HepG2 (cell line): ENCODE results near the gene TPX2. TPM values are rescaled to one million over a fixed set of nuclear protein-coding genes. Genes with fewer than 3 reads are reported as not detected.

Experiments
- ASH2L ChIP-seq: fragments of 300-600, 200-600 bp; sonication (generic); IDR thresholded peaks from 2 replicates; pipeline ENCODE4 v1.7.0; 2017; ENCODE audit warnings: low read depth, mild to moderate bottlenecking, moderate library complexity, mixed read lengths, low read length; ENCODE audit not compliant: insufficient read length
- ETV5 ChIP-seq: IDR thresholded peaks from 2 replicates; pipeline ENCODE4 v1.6.1; 2018; ENCODE audit warnings: missing biosample characterization, missing genetic modification reagents, inconsistent platforms, borderline replicate concordance
- GLI4 ChIP-seq: sonication (generic); formaldehyde crosslinking; IDR thresholded peaks from 2 replicates; pipeline ENCODE4 v1.5.1; 2020; ENCODE audit warnings: missing genetic modification reagents, mild to moderate bottlenecking, moderate library complexity, borderline replicate concordance
- NR2F1 ChIP-seq, 2 experiments: fragments of 450-650 bp in 1 of 2; formaldehyde crosslinking in 1 of 2; IDR thresholded peaks; 2 replicates each; pipeline versions ENCODE4 v1.5.0 to v1.6.1; 2016 to 2020; ENCODE audit warnings: mild to moderate bottlenecking in 1 of 2, missing compliant biosample characterization in 1 of 2, missing genetic modification reagents in 1 of 2, moderate library complexity in 1 of 2
- PRDM15 ChIP-seq: sonication (generic); formaldehyde crosslinking; IDR thresholded peaks from 2 replicates; pipeline ENCODE4 v1.4.0; 2020; ENCODE audit warnings: missing genetic modification reagents
- PTBP1 ChIP-seq: fragments of 200-400 bp; formaldehyde crosslinking; IDR thresholded peaks from 2 replicates; pipeline ENCODE4 v1.6.1; 2018; ENCODE audit warnings: low read length, low read depth; ENCODE audit not compliant: poor library complexity, severe bottlenecking
- SNRNP70 ChIP-seq: fragments of 200-400 bp; formaldehyde crosslinking; IDR thresholded peaks from 2 replicates; pipeline ENCODE4 v1.6.1; 2017; ENCODE audit warnings: mild to moderate bottlenecking, low read depth, low read length, moderate library complexity
- THAP8 ChIP-seq: sonication (generic); formaldehyde crosslinking; IDR thresholded peaks from 2 replicates; pipeline ENCODE4 v1.5.1; 2020; ENCODE audit warnings: missing genetic modification reagents, mild to moderate bottlenecking, borderline replicate concordance
- ZNF253 ChIP-seq: sonication (generic); formaldehyde crosslinking; IDR thresholded peaks from 2 replicates; pipeline ENCODE4 v1.8.0; 2022; ENCODE audit warnings: mild to moderate bottlenecking, missing genetic modification reagents, borderline replicate concordance
- ZNF292 ChIP-seq: sonication (generic); formaldehyde crosslinking; IDR thresholded peaks from 2 replicates; pipeline ENCODE4 v1.8.1; 2022; ENCODE audit warnings: mild to moderate bottlenecking, low read depth, missing genetic modification reagents, borderline replicate concordance
- ZNF33B ChIP-seq: sonication (generic); formaldehyde crosslinking; IDR thresholded peaks from 2 replicates; pipeline ENCODE4 v1.5.1; 2020; ENCODE audit warnings: mild to moderate bottlenecking, missing genetic modification reagents
- ZNF660 ChIP-seq: sonication (generic); formaldehyde crosslinking; IDR thresholded peaks from 2 replicates; pipeline ENCODE4 v1.5.1; 2020; ENCODE audit warnings: mild to moderate bottlenecking, low read depth, missing genetic modification reagents, borderline replicate concordance
- polyA plus RNA-seq, 8 experiments: library from polyadenylated mRNA; depleted of rRNA in 3 of 8; stranded (reverse) in 7 of 8; unstranded in 1 of 8; fragments of >200 nt; fragmentation: Illumina TruSeq in 4 of 8; extraction: Trizol in 4 of 8; gene quantifications; 2 replicates each; pipeline versions ENCODE4 v1.2.1 to v1.2.3, GENCODE V29; 2011 to 2016; ENCODE audit warnings: low read depth in 4 of 8, missing spikeins in 1 of 8, mixed read lengths in 1 of 8; ENCODE audit not compliant: insufficient read depth in 1 of 8
- total RNA-seq, 5 experiments: library from RNA; depleted of rRNA; stranded (reverse); fragments of >200 nt; fragmentation: Illumina TruSeq; extraction: Trizol; gene quantifications; 2 replicates each; pipeline ENCODE4 v1.2.3, GENCODE V29; 2016; ENCODE audit warnings: low read depth in 1 of 5
- TF ChIP-seq, protein P1 (sequence below): IDR thresholded peaks from 2 replicates; pipeline ENCODE4 v1.6.1; 2012; ENCODE audit warnings: low read length, improper control_type of control experiment
- TF ChIP-seq, protein P2 (sequence below): sonication (generic); formaldehyde crosslinking; IDR thresholded peaks from 2 replicates; pipeline ENCODE4 v1.4.0; 2020; ENCODE audit warnings: missing genetic modification reagents
- TF ChIP-seq, protein P3 (sequence below): IDR thresholded peaks from 2 replicates; pipeline ENCODE4 v1.6.1; 2016; ENCODE audit warnings: mild to moderate bottlenecking
- TF ChIP-seq, protein P4 (sequence below): sonication (generic); formaldehyde crosslinking; IDR thresholded peaks from 2 replicates; pipeline ENCODE4 v1.4.0; 2020; ENCODE audit warnings: missing genetic modification reagents; ENCODE audit errors: not compliant biosample characterization

The TPX2 gene
- total and polyA plus RNA-seq, 2 of the 13 experiments (the other 11 are each of a cell fraction or from before 2014, with no cell fraction given), result 34.3 to 124 TPM

- TF ChIP-seq THAP8 (CRISPR knock-in tag) (no peak), ZNF33B (CRISPR knock-in tag) (no peak), NR2F1 (CRISPR knock-in tag; IDR thresholded peaks at IDR 0.05) (no peak), PRDM15 (no peak), SNRNP70 (no peak), ASH2L (peak; percentile 14), GLI4 (CRISPR knock-in tag) (no peak), PTBP1 (no peak), ZNF292 (CRISPR knock-in tag) (no peak), ZNF253 (CRISPR knock-in tag) (no peak), ZNF660 (CRISPR knock-in tag) (no peak), ETV5 (CRISPR knock-in tag) (no peak)
- TF ChIP-seq, protein P1, sequence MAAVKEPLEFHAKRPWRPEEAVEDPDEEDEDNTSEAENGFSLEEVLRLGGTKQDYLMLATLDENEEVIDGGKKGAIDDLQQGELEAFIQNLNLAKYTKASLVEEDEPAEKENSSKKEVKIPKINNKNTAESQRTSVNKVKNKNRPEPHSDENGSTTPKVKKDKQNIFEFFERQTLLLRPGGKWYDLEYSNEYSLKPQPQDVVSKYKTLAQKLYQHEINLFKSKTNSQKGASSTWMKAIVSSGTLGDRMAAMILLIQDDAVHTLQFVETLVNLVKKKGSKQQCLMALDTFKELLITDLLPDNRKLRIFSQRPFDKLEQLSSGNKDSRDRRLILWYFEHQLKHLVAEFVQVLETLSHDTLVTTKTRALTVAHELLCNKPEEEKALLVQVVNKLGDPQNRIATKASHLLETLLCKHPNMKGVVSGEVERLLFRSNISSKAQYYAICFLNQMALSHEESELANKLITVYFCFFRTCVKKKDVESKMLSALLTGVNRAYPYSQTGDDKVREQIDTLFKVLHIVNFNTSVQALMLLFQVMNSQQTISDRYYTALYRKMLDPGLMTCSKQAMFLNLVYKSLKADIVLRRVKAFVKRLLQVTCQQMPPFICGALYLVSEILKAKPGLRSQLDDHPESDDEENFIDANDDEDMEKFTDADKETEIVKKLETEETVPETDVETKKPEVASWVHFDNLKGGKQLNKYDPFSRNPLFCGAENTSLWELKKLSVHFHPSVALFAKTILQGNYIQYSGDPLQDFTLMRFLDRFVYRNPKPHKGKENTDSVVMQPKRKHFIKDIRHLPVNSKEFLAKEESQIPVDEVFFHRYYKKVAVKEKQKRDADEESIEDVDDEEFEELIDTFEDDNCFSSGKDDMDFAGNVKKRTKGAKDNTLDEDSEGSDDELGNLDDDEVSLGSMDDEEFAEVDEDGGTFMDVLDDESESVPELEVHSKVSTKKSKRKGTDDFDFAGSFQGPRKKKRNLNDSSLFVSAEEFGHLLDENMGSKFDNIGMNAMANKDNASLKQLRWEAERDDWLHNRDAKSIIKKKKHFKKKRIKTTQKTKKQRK, result no peak
- TF ChIP-seq, protein P2, sequence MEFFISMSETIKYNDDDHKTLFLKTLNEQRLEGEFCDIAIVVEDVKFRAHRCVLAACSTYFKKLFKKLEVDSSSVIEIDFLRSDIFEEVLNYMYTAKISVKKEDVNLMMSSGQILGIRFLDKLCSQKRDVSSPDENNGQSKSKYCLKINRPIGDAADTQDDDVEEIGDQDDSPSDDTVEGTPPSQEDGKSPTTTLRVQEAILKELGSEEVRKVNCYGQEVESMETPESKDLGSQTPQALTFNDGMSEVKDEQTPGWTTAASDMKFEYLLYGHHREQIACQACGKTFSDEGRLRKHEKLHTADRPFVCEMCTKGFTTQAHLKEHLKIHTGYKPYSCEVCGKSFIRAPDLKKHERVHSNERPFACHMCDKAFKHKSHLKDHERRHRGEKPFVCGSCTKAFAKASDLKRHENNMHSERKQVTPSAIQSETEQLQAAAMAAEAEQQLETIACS (CRISPR knock-in tag), result no peak
- TF ChIP-seq, protein P3, sequence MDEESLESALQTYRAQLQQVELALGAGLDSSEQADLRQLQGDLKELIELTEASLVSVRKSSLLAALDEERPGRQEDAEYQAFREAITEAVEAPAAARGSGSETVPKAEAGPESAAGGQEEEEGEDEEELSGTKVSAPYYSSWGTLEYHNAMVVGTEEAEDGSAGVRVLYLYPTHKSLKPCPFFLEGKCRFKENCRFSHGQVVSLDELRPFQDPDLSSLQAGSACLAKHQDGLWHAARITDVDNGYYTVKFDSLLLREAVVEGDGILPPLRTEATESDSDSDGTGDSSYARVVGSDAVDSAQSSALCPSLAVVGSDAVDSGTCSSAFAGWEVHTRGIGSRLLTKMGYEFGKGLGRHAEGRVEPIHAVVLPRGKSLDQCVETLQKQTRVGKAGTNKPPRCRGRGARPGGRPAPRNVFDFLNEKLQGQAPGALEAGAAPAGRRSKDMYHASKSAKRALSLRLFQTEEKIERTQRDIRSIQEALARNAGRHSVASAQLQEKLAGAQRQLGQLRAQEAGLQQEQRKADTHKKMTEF (CRISPR knock-in tag), result no peak
- TF ChIP-seq, protein P4, sequence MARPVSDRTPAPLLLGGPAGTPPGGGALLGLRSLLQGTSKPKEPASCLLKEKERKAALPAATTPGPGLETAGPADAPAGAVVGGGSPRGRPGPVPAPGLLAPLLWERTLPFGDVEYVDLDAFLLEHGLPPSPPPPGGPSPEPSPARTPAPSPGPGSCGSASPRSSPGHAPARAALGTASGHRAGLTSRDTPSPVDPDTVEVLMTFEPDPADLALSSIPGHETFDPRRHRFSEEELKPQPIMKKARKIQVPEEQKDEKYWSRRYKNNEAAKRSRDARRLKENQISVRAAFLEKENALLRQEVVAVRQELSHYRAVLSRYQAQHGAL (CRISPR knock-in tag), result no peak
Measured at GRCh38 chr20:31746068-31746878, 7.2 kb downstream of the TPX2 start (continued).
